GM23338 (cell line): ENCODE results near the gene STRC. TPM values are rescaled to one million over a fixed set of nuclear protein-coding genes. Genes with fewer than 3 reads are reported as not detected.

Experiments used
- ATAC-seq: fragments of 200-7000 bp; cut with Tn5 transposase; 3 replicates; pipeline ENCODE4 v1.9.1; 2020
- DNase-seq: peaks from one replicate; pipeline ENCODE4 v3.0.0-alpha.2; 2015; ENCODE audit warnings: low spot score
- H2AFZ ChIP-seq: fragments of 200-600 bp; sonication (generic); 2 replicates; pipeline ENCODE4 v1.8.0; 2016; ENCODE audit warnings: antibody characterized with exemption, mild to moderate bottlenecking, moderate library complexity
- H3F3A ChIP-seq: fragments of 200-600 bp; sonication (generic); replicated peaks from 2 replicates; pipeline ENCODE4 v1.8.0; 2017; ENCODE audit warnings: antibody characterized with exemption, mixed run types, low read depth
- H3K27ac ChIP-seq: fragments of 200-600 bp; sonication (generic); 2 replicates; pipeline ENCODE4 v1.6.1; 2016; ENCODE audit warnings: low read depth
- H3K27me3 ChIP-seq: fragments of 200-600 bp; sonication (generic); 2 replicates; pipeline ENCODE4 v1.8.0; 2016; ENCODE audit warnings: mild to moderate bottlenecking, mixed run types, moderate library complexity; ENCODE audit not compliant: insufficient read depth
- H3K36me3 ChIP-seq: fragments of 200-600 bp; sonication (generic); 2 replicates; pipeline ENCODE4 v1.8.0; 2016; ENCODE audit warnings: mild to moderate bottlenecking; ENCODE audit not compliant: insufficient read depth
- H3K4me1 ChIP-seq: fragments of 200-600 bp; sonication (generic); 2 replicates; pipeline ENCODE4 v1.8.0; 2016; ENCODE audit warnings: mild to moderate bottlenecking, moderate library complexity; ENCODE audit not compliant: insufficient read depth
- H3K4me2 ChIP-seq: fragments of 200-600 bp; sonication (generic); 2 replicates; pipeline ENCODE4 v1.7.1; 2017; ENCODE audit warnings: mixed run types
- H3K4me3 ChIP-seq: fragments of 200-600 bp; sonication (generic); 2 replicates; pipeline ENCODE4 v1.6.1; 2016; ENCODE audit warnings: mixed run types
- H3K79me2 ChIP-seq: fragments of 200-600 bp; sonication (generic); replicated peaks from 2 replicates; pipeline ENCODE4 v1.8.0; 2017; ENCODE audit warnings: mild to moderate bottlenecking; ENCODE audit not compliant: insufficient read depth
- H3K9me2 ChIP-seq: fragments of 200-600 bp; sonication (generic); 2 replicates; pipeline ENCODE4 v1.8.0; 2017; ENCODE audit not compliant: insufficient read depth
- H4K20me1 ChIP-seq: fragments of 200-600 bp; sonication (generic); replicated peaks from 2 replicates; pipeline ENCODE4 v1.8.0; 2017; ENCODE audit warnings: mild to moderate bottlenecking; ENCODE audit not compliant: insufficient read depth
- H3K27ac Mint-ChIP-seq: 2 replicates; pipeline ENCODE4 v1.8.0; 2020; ENCODE audit warnings: inconsistent platforms, mild to moderate bottlenecking, moderate library complexity, mixed read lengths
- H3K27me3 Mint-ChIP-seq: 3 replicates; pipeline ENCODE4 v1.8.0; 2022; ENCODE audit warnings: low read depth, mild to moderate bottlenecking, moderate library complexity, mixed read lengths, inconsistent platforms; ENCODE audit not compliant: insufficient read depth, poor library complexity
- H3K36me3 Mint-ChIP-seq: 3 replicates; pipeline ENCODE4 v1.8.0; 2021; ENCODE audit warnings: low read depth, mild to moderate bottlenecking, inconsistent platforms, moderate library complexity, mixed read lengths
- H3K4me1 Mint-ChIP-seq: 3 replicates; pipeline ENCODE4 v1.8.0; 2020; ENCODE audit warnings: mild to moderate bottlenecking, inconsistent platforms, mixed read lengths
- H3K4me3 Mint-ChIP-seq: 3 replicates; pipeline ENCODE4 v1.8.0; 2021; ENCODE audit warnings: moderate library complexity, mild to moderate bottlenecking, inconsistent platforms, mixed read lengths
- H3K9me3 Mint-ChIP-seq: 3 replicates; pipeline ENCODE4 v1.8.0; 2020; ENCODE audit warnings: moderate library complexity, mild to moderate bottlenecking, inconsistent platforms, mixed read lengths
- CREB1 ChIP-seq: fragments of 250-450 bp; sonication (Bioruptor Pico); IDR thresholded peaks from 2 replicates; pipeline ENCODE4 v1.5.0; 2020; ENCODE audit warnings: low read depth, mild to moderate bottlenecking, moderate library complexity
- EZH2 ChIP-seq: fragments of 200-600 bp; sonication (generic); IDR thresholded peaks from one replicate; pipeline ENCODE4 v1.8.0; 2017; ENCODE audit warnings: antibody characterized with exemption, mild to moderate bottlenecking, low read depth; ENCODE audit not compliant: unreplicated experiment
- EZH2phosphoT487 ChIP-seq: fragments of 200-600 bp; sonication (generic); IDR thresholded peaks from one replicate; pipeline ENCODE4 v1.8.1; 2018; ENCODE audit warnings: antibody characterized with exemption; ENCODE audit not compliant: unreplicated experiment
- JUNB ChIP-seq: IDR thresholded peaks from one replicate; pipeline ENCODE4 v1.6.1; 2016; ENCODE audit warnings: antibody characterized with exemption; ENCODE audit not compliant: unreplicated experiment
- ZNF114 ChIP-seq: fragments of 250-450 bp; sonication (Bioruptor Pico); IDR thresholded peaks from 2 replicates; pipeline ENCODE4 v1.5.0; 2020; ENCODE audit warnings: mild to moderate bottlenecking, moderate library complexity
- ZNF331 ChIP-seq: fragments of 250-450 bp; sonication (Bioruptor Pico); IDR thresholded peaks from 2 replicates; pipeline ENCODE4 v1.5.0; 2020; ENCODE audit warnings: low read depth, mild to moderate bottlenecking, moderate library complexity
- polyA plus RNA-seq: library from polyadenylated mRNA; unstranded; fragments of >200 nt; fragmentation: Nextera tagmentation; extraction: Ambion mirVana; gene quantifications from 2 replicates; pipeline ENCODE4 v1.2.1, GENCODE V29; 2016
- total RNA-seq: library from RNA; depleted of rRNA; stranded (reverse); fragments of >200 nt; shearing (Covaris generic); gene quantifications from 2 replicates; pipeline ENCODE4 v1.2.3, GENCODE V29; 2014
- TF ChIP-seq, protein P1 (sequence below): fragments of 250-450 bp; sonication (Bioruptor Pico); IDR thresholded peaks from 2 replicates; pipeline ENCODE4 v1.5.0; 2020; ENCODE audit warnings: mild to moderate bottlenecking, moderate library complexity
- TF ChIP-seq, protein P2 (sequence below): IDR thresholded peaks from 2 replicates; pipeline ENCODE4 v1.6.1; 2016; ENCODE audit warnings: antibody characterized with exemption
- TF ChIP-seq, protein P3 (sequence below): IDR thresholded peaks from one replicate; pipeline ENCODE4 v1.6.1; 2018; ENCODE audit warnings: antibody characterized with exemption; ENCODE audit not compliant: unreplicated experiment

STRC gene
- total and polyA plus RNA-seq, 2 experiments from 2014 or later: 0.40 to 0.45 TPM

DNA sequence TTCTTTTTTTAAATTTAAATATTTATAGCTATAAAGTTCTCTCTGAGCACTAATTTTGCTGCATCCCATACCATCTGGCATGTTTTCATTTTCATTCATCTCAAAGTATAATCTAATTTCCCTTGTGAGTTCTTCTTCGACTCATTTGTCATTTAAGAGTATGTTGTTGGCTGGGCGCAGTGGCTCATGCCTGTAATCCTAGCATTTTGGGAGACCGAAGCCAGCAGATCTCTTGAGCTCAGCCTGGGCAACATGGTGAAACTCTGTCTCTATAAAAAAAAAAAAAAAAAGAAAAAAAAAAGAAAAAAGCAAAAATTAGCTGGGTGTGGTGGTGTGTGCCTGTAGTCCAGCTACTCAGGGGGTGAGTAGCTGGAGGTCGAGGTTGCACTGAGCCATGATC, 66.3 kb downstream of the STRC start (continued):
- TF ChIP-seq, protein P1, sequence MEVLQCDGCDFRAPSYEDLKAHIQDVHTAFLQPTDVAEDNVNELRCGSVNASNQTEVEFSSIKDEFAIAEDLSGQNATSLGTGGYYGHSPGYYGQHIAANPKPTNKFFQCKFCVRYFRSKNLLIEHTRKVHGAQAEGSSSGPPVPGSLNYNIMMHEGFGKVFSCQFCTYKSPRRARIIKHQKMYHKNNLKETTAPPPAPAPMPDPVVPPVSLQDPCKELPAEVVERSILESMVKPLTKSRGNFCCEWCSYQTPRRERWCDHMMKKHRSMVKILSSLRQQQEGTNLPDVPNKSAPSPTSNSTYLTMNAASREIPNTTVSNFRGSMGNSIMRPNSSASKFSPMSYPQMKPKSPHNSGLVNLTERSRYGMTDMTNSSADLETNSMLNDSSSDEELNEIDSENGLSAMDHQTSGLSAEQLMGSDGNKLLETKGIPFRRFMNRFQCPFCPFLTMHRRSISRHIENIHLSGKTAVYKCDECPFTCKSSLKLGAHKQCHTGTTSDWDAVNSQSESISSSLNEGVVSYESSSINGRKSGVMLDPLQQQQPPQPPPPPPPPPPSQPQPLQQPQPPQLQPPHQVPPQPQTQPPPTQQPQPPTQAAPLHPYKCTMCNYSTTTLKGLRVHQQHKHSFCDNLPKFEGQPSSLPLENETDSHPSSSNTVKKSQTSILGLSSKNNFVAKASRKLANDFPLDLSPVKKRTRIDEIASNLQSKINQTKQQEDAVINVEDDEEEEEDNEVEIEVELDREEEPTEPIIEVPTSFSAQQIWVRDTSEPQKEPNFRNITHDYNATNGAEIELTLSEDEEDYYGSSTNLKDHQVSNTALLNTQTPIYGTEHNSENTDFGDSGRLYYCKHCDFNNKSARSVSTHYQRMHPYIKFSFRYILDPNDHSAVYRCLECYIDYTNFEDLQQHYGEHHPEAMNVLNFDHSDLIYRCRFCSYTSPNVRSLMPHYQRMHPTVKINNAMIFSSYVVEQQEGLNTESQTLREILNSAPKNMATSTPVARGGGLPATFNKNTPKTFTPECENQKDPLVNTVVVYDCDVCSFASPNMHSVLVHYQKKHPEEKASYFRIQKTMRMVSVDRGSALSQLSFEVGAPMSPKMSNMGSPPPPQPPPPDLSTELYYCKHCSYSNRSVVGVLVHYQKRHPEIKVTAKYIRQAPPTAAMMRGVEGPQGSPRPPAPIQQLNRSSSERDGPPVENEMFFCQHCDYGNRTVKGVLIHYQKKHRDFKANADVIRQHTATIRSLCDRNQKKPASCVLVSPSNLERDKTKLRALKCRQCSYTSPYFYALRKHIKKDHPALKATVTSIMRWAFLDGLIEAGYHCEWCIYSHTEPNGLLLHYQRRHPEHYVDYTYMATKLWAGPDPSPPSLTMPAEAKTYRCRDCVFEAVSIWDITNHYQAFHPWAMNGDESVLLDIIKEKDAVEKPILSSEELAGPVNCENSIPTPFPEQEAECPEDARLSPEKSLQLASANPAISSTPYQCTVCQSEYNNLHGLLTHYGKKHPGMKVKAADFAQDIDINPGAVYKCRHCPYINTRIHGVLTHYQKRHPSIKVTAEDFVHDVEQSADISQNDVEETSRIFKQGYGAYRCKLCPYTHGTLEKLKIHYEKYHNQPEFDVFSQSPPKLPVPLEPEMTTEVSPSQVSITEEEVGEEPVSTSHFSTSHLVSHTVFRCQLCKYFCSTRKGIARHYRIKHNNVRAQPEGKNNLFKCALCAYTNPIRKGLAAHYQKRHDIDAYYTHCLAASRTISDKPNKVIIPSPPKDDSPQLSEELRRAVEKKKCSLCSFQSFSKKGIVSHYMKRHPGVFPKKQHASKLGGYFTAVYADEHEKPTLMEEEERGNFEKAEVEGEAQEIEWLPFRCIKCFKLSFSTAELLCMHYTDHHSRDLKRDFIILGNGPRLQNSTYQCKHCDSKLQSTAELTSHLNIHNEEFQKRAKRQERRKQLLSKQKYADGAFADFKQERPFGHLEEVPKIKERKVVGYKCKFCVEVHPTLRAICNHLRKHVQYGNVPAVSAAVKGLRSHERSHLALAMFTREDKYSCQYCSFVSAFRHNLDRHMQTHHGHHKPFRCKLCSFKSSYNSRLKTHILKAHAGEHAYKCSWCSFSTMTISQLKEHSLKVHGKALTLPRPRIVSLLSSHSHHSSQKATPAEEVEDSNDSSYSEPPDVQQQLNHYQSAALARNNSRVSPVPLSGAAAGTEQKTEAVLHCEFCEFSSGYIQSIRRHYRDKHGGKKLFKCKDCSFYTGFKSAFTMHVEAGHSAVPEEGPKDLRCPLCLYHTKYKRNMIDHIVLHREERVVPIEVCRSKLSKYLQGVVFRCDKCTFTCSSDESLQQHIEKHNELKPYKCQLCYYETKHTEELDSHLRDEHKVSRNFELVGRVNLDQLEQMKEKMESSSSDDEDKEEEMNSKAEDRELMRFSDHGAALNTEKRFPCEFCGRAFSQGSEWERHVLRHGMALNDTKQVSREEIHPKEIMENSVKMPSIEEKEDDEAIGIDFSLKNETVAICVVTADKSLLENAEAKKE (CRISPR knock-in tag): no peak
- TF ChIP-seq CREB1 (CRISPR knock-in tag) (no peak), EZH2 (no peak), JUNB (no peak), ZNF331 (no peak)

DNA sequence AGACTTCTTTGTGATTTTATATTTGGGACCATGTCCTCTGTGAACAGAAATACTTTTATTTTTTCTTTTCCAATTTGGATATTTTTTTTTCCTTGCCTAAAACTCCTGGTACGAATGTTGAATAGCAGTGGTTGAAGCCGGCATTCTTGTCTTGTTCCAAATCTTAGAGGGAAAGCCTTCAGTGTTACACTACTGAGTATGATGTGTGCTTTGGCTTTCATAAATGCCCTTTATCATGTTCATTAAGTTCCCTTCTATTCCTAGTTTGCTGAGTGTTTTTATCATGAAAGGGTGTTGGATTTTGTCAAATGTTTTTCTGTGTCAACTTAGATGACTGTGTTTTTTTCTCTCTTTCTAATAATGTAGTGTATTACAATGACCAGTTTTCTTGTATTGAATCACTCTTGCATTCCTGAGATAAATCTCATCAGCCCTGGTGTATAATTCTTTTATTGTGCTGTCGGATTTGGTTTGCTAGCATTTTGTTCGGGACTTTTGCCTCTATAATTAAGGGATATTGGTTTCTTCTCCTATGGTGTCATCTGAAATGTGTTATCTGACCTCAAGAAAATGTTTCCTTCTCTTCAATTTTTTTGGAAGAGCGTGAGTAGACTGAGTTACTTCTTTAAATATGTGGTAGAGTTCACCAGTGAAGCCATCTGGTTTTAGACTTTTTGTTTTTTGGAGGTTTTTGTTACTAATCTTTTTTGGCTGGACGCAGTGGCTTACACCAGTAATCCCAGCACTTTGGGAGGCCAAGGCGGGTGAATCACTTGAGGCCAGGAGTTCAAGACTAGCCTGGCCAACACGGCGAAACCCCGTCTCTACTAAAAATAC, 67.9 kb downstream of the STRC start:
- ATAC-seq: no peak
- no peak overlapping the region for H3K4me3 ChIP-seq
- peaks cover 2% of the 10 kb centered on the region for H3K27me3 Mint-ChIP-seq
- H3K79me2 ChIP-seq: no peaks in the 10 kb centered on the region
- no peak for DNase-seq
- no peak overlapping the region for H3K4me2 ChIP-seq
- no peak overlapping the region for H3K4me3 Mint-ChIP-seq
- 0 out of 3 replicates have a peak, but pooled peaks cover 6% of the 10 kb centered on the region for H3K9me3 Mint-ChIP-seq
- no peaks in the 10 kb centered on the region for H3F3A ChIP-seq
- H4K20me1 ChIP-seq: no peaks in the 10 kb centered on the region
- no peaks in the 10 kb centered on the region for H3K27me3 ChIP-seq
- peaks cover 8% of the 10 kb centered on the region; the same call in 2 of the 3 replicates for H3K36me3 Mint-ChIP-seq
- H2AFZ ChIP-seq: no peak overlapping the region
- no peaks in the 10 kb centered on the region for H3K4me1 ChIP-seq
- H3K27ac Mint-ChIP-seq: no peak overlapping the region
- H3K4me1 Mint-ChIP-seq: no peaks in the 10 kb centered on the region
- H3K27ac ChIP-seq: no peak overlapping the region
- H3K36me3 ChIP-seq: no peaks in the 10 kb centered on the region
- no peaks in the 10 kb centered on the region for H3K9me2 ChIP-seq
- TF ChIP-seq CREB1 (CRISPR knock-in tag) (no peak), EZH2 (no peak), EZH2phosphoT487 (no peak), ZNF114 (CRISPR knock-in tag) (no peak)
- TF ChIP-seq, protein P2, sequence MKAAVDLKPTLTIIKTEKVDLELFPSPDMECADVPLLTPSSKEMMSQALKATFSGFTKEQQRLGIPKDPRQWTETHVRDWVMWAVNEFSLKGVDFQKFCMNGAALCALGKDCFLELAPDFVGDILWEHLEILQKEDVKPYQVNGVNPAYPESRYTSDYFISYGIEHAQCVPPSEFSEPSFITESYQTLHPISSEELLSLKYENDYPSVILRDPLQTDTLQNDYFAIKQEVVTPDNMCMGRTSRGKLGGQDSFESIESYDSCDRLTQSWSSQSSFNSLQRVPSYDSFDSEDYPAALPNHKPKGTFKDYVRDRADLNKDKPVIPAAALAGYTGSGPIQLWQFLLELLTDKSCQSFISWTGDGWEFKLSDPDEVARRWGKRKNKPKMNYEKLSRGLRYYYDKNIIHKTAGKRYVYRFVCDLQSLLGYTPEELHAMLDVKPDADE: no peak
- TF ChIP-seq, protein P3, sequence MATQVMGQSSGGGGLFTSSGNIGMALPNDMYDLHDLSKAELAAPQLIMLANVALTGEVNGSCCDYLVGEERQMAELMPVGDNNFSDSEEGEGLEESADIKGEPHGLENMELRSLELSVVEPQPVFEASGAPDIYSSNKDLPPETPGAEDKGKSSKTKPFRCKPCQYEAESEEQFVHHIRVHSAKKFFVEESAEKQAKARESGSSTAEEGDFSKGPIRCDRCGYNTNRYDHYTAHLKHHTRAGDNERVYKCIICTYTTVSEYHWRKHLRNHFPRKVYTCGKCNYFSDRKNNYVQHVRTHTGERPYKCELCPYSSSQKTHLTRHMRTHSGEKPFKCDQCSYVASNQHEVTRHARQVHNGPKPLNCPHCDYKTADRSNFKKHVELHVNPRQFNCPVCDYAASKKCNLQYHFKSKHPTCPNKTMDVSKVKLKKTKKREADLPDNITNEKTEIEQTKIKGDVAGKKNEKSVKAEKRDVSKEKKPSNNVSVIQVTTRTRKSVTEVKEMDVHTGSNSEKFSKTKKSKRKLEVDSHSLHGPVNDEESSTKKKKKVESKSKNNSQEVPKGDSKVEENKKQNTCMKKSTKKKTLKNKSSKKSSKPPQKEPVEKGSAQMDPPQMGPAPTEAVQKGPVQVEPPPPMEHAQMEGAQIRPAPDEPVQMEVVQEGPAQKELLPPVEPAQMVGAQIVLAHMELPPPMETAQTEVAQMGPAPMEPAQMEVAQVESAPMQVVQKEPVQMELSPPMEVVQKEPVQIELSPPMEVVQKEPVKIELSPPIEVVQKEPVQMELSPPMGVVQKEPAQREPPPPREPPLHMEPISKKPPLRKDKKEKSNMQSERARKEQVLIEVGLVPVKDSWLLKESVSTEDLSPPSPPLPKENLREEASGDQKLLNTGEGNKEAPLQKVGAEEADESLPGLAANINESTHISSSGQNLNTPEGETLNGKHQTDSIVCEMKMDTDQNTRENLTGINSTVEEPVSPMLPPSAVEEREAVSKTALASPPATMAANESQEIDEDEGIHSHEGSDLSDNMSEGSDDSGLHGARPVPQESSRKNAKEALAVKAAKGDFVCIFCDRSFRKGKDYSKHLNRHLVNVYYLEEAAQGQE: no peak
